Measurements from ENCODE around the gene DCUN1D3. TPM values are rescaled to one million over a fixed set of nuclear protein-coding genes. Genes with fewer than 3 reads are reported as not detected.

Gene DCUN1D3
- total RNA-seq, 1 experiment from 2014 or later = 14.6 TPM

GRCh38 chr16:20826039-20826566, 74.1 kb downstream of the DCUN1D3 start:
- Histone ChIP-seq H3K4me3 (no peak overlapping the region), H3K27me3 (ENCODE audit: insufficient read depth, low read depth) (no peaks in the 10 kb centered on the region), H3K27ac (no peak overlapping the region), H3K4me1 (replicated peaks; ENCODE audit: insufficient read depth) (no peaks in the 10 kb centered on the region), H3K9me2 (ENCODE audit: insufficient read depth) (no peaks in the 10 kb centered on the region), H3K4me2 (no peak overlapping the region), H3F3A (ENCODE audit: insufficient read depth, low read depth) (no peaks in the 10 kb centered on the region; the same call in 1 of the 2 replicates), H3K36me3 (ENCODE audit: low read depth) (peaks cover 3% of the 10 kb centered on the region; the same call in 1 of the 2 replicates), H3K79me2 (ENCODE audit: low read depth) (no peaks in the 10 kb centered on the region), H2AFZ (no peak overlapping the region), H4K20me1 (ENCODE audit: insufficient read depth) (no peaks in the 10 kb centered on the region), H3K9me3 (ENCODE audit: insufficient read depth, low read depth) (no peaks in the 10 kb centered on the region)
- DNase-seq = no peak
- CTCF ChIA-PET = no interaction called here
- intact Hi-C loops (cut with micrococcal nuclease; ENCODE audit: unreplicated experiment) = no loop called here
- POLR2A ChIA-PET (ENCODE audit: unreplicated experiment) = no interaction called here
- BruUV-seq (replicated peaks) = no TSS peak
- TF ChIP-seq CTCF (conservative IDR thresholded peaks at IDR 0.05) (no peak), EZH2 (IDR thresholded peaks at IDR 0.05; ENCODE audit: low read depth) (no peak)

GRCh38 chr16:20822521-20823325, 77.4 kb downstream of the DCUN1D3 start:
- DNase-seq = no peak
- H3F3A ChIP-seq (ENCODE audit: insufficient read depth, low read depth) = no peaks in the 10 kb centered on the region; the same call in 1 of the 2 replicates
- H3K36me3 ChIP-seq (ENCODE audit: low read depth) = peaks cover 3% of the 10 kb centered on the region; the same call in 1 of the 2 replicates
- no peaks in the 10 kb centered on the region for H3K79me2 ChIP-seq (ENCODE audit: low read depth)
- H3K4me2 ChIP-seq = no peak overlapping the region
- H3K4me1 ChIP-seq (replicated peaks; ENCODE audit: insufficient read depth) = no peaks in the 10 kb centered on the region
- H2AFZ ChIP-seq = no peak overlapping the region
- no peak overlapping the region for H3K27ac ChIP-seq
- TF ChIP-seq CTCF (conservative IDR thresholded peaks at IDR 0.05) (no peak), EZH2 (IDR thresholded peaks at IDR 0.05; ENCODE audit: low read depth) (no peak)
- POLR2A ChIA-PET (ENCODE audit: unreplicated experiment) = no interaction called here
- no TSS peak for BruUV-seq (replicated peaks)
- intact Hi-C loops (cut with micrococcal nuclease; ENCODE audit: unreplicated experiment) = no loop called here
- no peaks in the 10 kb centered on the region for H3K9me3 ChIP-seq (ENCODE audit: insufficient read depth, low read depth)
- no peaks in the 10 kb centered on the region for H3K9me2 ChIP-seq (ENCODE audit: insufficient read depth)
- H3K27me3 ChIP-seq (ENCODE audit: insufficient read depth, low read depth) = no peaks in the 10 kb centered on the region
- CTCF ChIA-PET = no interaction called here
- no peaks in the 10 kb centered on the region for H4K20me1 ChIP-seq (ENCODE audit: insufficient read depth)
- H3K4me3 ChIP-seq = no peak overlapping the region

- Histone ChIP-seq H3K27me3 (ENCODE audit: insufficient read depth, low read depth) (no peaks in the 10 kb centered on the region), H3K4me1 (replicated peaks; ENCODE audit: insufficient read depth) (no peaks in the 10 kb centered on the region), H3K36me3 (ENCODE audit: low read depth) (0 out of 2 replicates have a peak, but pooled peaks cover 3% of the 10 kb centered on the region), H3K4me3 (no peak overlapping the region), H3K9me2 (ENCODE audit: insufficient read depth) (no peaks in the 10 kb centered on the region), H2AFZ (no peak overlapping the region), H4K20me1 (ENCODE audit: insufficient read depth) (no peaks in the 10 kb centered on the region), H3K79me2 (ENCODE audit: low read depth) (no peaks in the 10 kb centered on the region), H3K9me3 (ENCODE audit: insufficient read depth, low read depth) (no peaks in the 10 kb centered on the region), H3K27ac (no peak overlapping the region), H3F3A (ENCODE audit: insufficient read depth, low read depth) (no peaks in the 10 kb centered on the region; the same call in 1 of the 2 replicates), H3K4me2 (no peak overlapping the region)
- intact Hi-C loops (cut with micrococcal nuclease; ENCODE audit: unreplicated experiment) = no loop called here
- BruUV-seq (replicated peaks) = no TSS peak
- TF ChIP-seq CTCF (conservative IDR thresholded peaks at IDR 0.05) = no peak
- no peak for TF ChIP-seq EZH2 (IDR thresholded peaks at IDR 0.05; ENCODE audit: low read depth)
- ChIA-PET CTCF (no interaction called here), POLR2A (ENCODE audit: unreplicated experiment) (no interaction called here)
- no peak for DNase-seq
These were observed 78.5 kb downstream of the DCUN1D3 start for GRCh38 chr16:20821682-20822081.
